DND-41 (cell line): Measurements from ENCODE around the gene SMARCA2.

Source experiments
- ATAC-seq: fragments of 200-7000 bp; cut with Tn5 transposase; 3 replicates; pipeline ENCODE4 v1.9.1; 2021; ENCODE audit warnings: low read depth; ENCODE audit not compliant: insufficient read depth
- DNase-seq: peaks from one replicate; pipeline ENCODE4 v3.0.0-alpha.2; 2020
- H2AFZ ChIP-seq: 2 replicates; pipeline ENCODE4 v1.6.0; 2012; ENCODE audit warnings: low read depth, low read length
- H3K27ac ChIP-seq: 2 replicates; pipeline ENCODE4 v1.5.1; 2012; ENCODE audit warnings: low read length, inconsistent platforms
- H3K27me3 ChIP-seq: fragments of 200-600 bp; sonication (generic); 2 replicates; pipeline ENCODE4 v1.6.0; 2012; ENCODE audit warnings: low read length, mild to moderate bottlenecking, inconsistent platforms; ENCODE audit not compliant: insufficient read depth, poor library complexity
- H3K36me3 ChIP-seq: 2 replicates; pipeline ENCODE4 v1.5.1; 2012; ENCODE audit warnings: low read length, inconsistent platforms; ENCODE audit not compliant: insufficient read depth
- H3K4me1 ChIP-seq: 2 replicates; pipeline ENCODE4 v1.5.1; 2012; ENCODE audit warnings: mild to moderate bottlenecking, low read length; ENCODE audit not compliant: insufficient read depth
- H3K4me2 ChIP-seq: 2 replicates; pipeline ENCODE4 v1.6.0; 2012; ENCODE audit warnings: mild to moderate bottlenecking, moderate library complexity, low read length, inconsistent platforms; ENCODE audit not compliant: insufficient read depth
- H3K4me3 ChIP-seq, 2 experiments: fragments of 200-600 bp in 1 of 2; shearing (Covaris generic) in 1 of 2; 2 replicates each; pipeline ENCODE4 v1.5.1; 2012 to 2016; ENCODE audit warnings: inconsistent platforms in 2 of 2, low read length in 2 of 2, mild to moderate bottlenecking in 2 of 2, low read depth in 1 of 2, moderate library complexity in 1 of 2
- H3K79me2 ChIP-seq: 2 replicates; pipeline ENCODE4 v1.6.0; 2012; ENCODE audit warnings: low read length, inconsistent platforms; ENCODE audit not compliant: insufficient read depth
- H3K9ac ChIP-seq: 2 replicates; pipeline ENCODE4 v1.6.0; 2012; ENCODE audit warnings: low read depth, mild to moderate bottlenecking, inconsistent platforms, low read length, moderate library complexity
- H3K9me3 ChIP-seq: 2 replicates; pipeline ENCODE4 v1.5.1; 2012; ENCODE audit warnings: low read length, moderate library complexity, mild to moderate bottlenecking, inconsistent platforms; ENCODE audit not compliant: insufficient read depth, severe bottlenecking
- H4K20me1 ChIP-seq: 2 replicates; pipeline ENCODE4 v1.6.0; 2012; ENCODE audit warnings: low read length; ENCODE audit not compliant: insufficient read depth
- EZH2 ChIP-seq: IDR thresholded peaks from 3 replicates; pipeline ENCODE4 v1.6.1; 2012; ENCODE audit warnings: borderline replicate concordance, low read depth, mild to moderate bottlenecking, moderate library complexity, low read length, inconsistent platforms; ENCODE audit not compliant: severe bottlenecking
- TF ChIP-seq, protein P1 (sequence below): IDR thresholded peaks from 2 replicates; pipeline ENCODE4 v1.5.1; 2012; ENCODE audit warnings: borderline replicate concordance, low read length, moderate library complexity, mild to moderate bottlenecking; ENCODE audit not compliant: poor library complexity, severe bottlenecking; ENCODE audit errors: extremely low read depth

SMARCA2 gene

DNA sequence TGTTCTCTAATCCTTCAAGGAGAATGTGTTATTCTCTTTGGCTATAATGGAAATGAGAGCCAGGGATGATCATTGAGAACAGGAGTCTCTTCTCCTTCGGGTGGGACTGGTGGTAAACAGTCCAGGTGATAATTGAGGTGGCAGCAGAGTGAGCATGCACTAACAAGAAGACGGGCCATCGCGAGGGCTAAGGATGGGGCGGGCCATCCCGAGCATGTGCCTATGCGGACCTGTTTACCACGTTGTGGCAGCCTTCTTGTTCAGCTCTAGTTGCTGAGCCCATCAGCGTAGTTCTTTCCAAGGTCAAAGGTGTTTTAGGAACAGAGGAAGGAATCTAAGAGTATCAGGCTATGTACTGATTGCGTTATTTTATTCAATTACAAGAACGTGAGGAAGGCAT, 180.1 kb downstream of the SMARCA2 start:
- Histone ChIP-seq H3K4me1 (no peaks in the 10 kb centered on the region), H3K4me3 (no peak overlapping the region), H4K20me1 (no peaks in the 10 kb centered on the region), H3K4me2 (no peak overlapping the region), H3K36me3 (peaks cover 23% of the 10 kb centered on the region), H3K27ac (no peak overlapping the region), H3K9me3 (no peaks in the 10 kb centered on the region), H3K27me3 (no peaks in the 10 kb centered on the region), H3K79me2 (no peaks in the 10 kb centered on the region), H2AFZ (no peak overlapping the region), H3K9ac (no peak overlapping the region)
- DNase-seq, result no peak
- no peak for TF ChIP-seq EZH2
- TF ChIP-seq, protein P1, sequence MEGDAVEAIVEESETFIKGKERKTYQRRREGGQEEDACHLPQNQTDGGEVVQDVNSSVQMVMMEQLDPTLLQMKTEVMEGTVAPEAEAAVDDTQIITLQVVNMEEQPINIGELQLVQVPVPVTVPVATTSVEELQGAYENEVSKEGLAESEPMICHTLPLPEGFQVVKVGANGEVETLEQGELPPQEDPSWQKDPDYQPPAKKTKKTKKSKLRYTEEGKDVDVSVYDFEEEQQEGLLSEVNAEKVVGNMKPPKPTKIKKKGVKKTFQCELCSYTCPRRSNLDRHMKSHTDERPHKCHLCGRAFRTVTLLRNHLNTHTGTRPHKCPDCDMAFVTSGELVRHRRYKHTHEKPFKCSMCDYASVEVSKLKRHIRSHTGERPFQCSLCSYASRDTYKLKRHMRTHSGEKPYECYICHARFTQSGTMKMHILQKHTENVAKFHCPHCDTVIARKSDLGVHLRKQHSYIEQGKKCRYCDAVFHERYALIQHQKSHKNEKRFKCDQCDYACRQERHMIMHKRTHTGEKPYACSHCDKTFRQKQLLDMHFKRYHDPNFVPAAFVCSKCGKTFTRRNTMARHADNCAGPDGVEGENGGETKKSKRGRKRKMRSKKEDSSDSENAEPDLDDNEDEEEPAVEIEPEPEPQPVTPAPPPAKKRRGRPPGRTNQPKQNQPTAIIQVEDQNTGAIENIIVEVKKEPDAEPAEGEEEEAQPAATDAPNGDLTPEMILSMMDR, result no peak
- no peak for ATAC-seq

GRCh38 chr9:2196757-2197156, 181.6 kb downstream of the SMARCA2 start:
- DNase-seq, result no peak
- no peak for TF ChIP-seq EZH2
- TF ChIP-seq, protein P1, result no peak
- Histone ChIP-seq H3K79me2 (no peaks in the 10 kb centered on the region), H2AFZ (no peak overlapping the region), H3K4me3 (no peak overlapping the region), H3K36me3 (peaks cover 15% of the 10 kb centered on the region; the same call in 1 of the 2 replicates), H3K9ac (no peak overlapping the region), H3K9me3 (no peaks in the 10 kb centered on the region), H4K20me1 (no peaks in the 10 kb centered on the region), H3K27ac (no peak overlapping the region), H3K4me2 (no peak overlapping the region), H3K27me3 (no peaks in the 10 kb centered on the region), H3K4me1 (no peaks in the 10 kb centered on the region)
- no peak for ATAC-seq

- no peaks in the 10 kb centered on the region for H4K20me1 ChIP-seq
- H3K9me3 ChIP-seq, result no peaks in the 10 kb centered on the region
- H3K36me3 ChIP-seq, result peaks cover 7% of the 10 kb centered on the region; the same call in 1 of the 2 replicates
- no peak overlapping the region for H2AFZ ChIP-seq
- no peak for ATAC-seq
- TF ChIP-seq EZH2, result no peak
- TF ChIP-seq, protein P1, result no peak
- H3K4me2 ChIP-seq, result no peak overlapping the region
- H3K27ac ChIP-seq, result no peak overlapping the region
- DNase-seq, result no peak
- no peaks in the 10 kb centered on the region for H3K27me3 ChIP-seq
- no peak overlapping the region for H3K9ac ChIP-seq
- H3K79me2 ChIP-seq, result no peaks in the 10 kb centered on the region
- H3K4me3 ChIP-seq, result no peak overlapping the region
- H3K4me1 ChIP-seq, result no peaks in the 10 kb centered on the region
These were observed 183.9 kb downstream of the SMARCA2 start for GRCh38 chr9:2198956-2199635.
